Endometrial microvascular endothelial cells (primary cell): ENCODE data around the gene ARID5A. TPM values are rescaled to one million over a fixed set of nuclear protein-coding genes. Genes with fewer than 3 reads are reported as not detected.
"Not testable (repeated sequence)": the region's sequence is repeated elsewhere in the genome, so short reads cannot be mapped to it uniquely, and the experiment has no call there.

Experiments
- in situ Hi-C: cut with HindIII; loops from 2 replicates; pipeline ENCODE4 v1.10.0; 2017; ENCODE audit warnings: low sequenced_read_pairs, low pct_unique_long_range_greater_than_20kb; ENCODE audit errors: inconsistent ontology term
- total RNA-seq: library from RNA; depleted of rRNA; stranded (reverse); fragments of >200 nt; gene quantifications from one replicate; pipeline ENCODE4 v1.2.3, GENCODE V29; 2015; ENCODE audit errors: inconsistent ontology term

Gene ARID5A, protein sequence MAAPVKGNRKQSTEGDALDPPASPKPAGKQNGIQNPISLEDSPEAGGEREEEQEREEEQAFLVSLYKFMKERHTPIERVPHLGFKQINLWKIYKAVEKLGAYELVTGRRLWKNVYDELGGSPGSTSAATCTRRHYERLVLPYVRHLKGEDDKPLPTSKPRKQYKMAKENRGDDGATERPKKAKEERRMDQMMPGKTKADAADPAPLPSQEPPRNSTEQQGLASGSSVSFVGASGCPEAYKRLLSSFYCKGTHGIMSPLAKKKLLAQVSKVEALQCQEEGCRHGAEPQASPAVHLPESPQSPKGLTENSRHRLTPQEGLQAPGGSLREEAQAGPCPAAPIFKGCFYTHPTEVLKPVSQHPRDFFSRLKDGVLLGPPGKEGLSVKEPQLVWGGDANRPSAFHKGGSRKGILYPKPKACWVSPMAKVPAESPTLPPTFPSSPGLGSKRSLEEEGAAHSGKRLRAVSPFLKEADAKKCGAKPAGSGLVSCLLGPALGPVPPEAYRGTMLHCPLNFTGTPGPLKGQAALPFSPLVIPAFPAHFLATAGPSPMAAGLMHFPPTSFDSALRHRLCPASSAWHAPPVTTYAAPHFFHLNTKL
- total RNA-seq: 8.0 TPM

DNA sequence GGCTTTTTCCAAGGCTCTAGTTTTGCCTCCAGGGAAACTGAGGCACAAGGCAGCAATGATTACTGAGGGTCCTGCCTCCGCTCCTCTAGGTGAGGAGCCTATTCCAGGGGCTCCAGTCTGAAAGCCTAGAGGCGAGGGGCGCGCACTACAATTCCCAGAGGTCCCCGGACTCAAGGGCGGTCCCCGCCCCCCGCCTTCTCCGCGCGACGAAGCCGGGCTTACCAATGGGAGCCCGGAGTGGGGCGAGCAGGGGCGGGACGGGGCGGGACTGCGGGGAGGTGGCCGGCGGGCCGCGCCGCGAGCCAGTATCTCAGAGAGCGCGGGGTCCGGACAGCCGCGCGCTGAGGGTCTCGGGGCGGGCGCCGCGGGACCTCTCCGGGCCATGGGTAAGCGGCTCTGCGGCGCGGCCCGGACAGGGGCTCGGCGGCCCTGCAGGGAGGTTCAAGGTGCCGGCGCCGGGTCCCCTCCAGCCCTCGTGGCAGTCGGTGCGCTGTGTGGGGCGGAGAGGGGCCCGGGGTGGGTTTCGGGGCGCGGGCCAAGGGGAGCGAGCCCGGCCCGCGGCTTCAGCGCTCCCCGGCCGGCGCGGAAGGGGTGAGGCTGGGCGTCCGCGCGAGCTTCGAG is at the start of gene ARID5A:
Gene ARID5A, plus strand, starts transcription at position 308 of the 621 bp plus-strand sequence. Its CDS starts 75 bp downstream, at position 383.
- in situ Hi-C loops: no loop called here

- in situ Hi-C loops: no loop called here
These were observed 47.3 kb upstream of the ARID5A start for GRCh38 chr2:96489261-96489660.

- in situ Hi-C loops: no loop called here
These were observed 46.9 kb upstream of the ARID5A start for GRCh38 chr2:96489663-96490062.

GRCh38 chr2:96491860-96492497 is 44.6 kb upstream of the ARID5A start:
- in situ Hi-C loops: no loop called here

GRCh38 chr2:96493072-96493471 is 43.5 kb upstream of the ARID5A start:
- in situ Hi-C loops: no loop called here

GRCh38 chr2:96494188-96494587 is 42.4 kb upstream of the ARID5A start:
- in situ Hi-C loops: no loop called here

DNA sequence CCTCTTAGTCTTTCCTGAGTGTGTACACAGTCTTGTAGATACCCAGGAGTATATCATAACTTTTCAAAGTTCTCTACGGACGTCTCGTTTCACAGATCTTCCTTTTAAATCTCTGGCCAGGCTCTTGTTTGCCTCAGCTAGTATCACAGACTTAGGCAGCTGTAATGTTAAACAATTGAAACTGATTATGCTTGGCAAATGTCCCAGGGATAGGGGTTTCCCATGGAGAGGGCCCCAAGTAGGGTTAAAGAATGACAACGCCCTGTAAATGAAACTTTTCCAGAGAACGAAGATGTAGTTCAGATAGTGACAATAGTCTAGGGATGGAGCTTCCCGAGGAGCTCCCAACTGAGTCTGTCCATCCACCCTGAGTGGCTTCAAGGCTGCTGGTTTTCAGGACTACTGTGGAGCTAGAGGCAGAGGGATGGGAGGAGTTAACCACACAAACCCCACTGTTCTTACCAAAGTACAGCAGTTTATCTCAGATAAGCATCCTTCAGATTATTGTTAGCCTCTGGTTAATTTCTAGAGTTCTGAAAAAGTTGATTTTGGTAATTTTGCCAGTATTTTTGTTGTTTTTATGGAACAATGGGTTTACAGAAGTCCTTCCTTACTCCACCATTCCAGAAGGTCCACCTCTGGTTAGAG is 40.4 kb upstream of the ARID5A start:
- in situ Hi-C loops: no loop called here

- in situ Hi-C loops: no loop called here
These were observed 38.5 kb upstream of the ARID5A start for GRCh38 chr2:96498021-96498431.

- in situ Hi-C loops: not testable (repeated sequence)
These were observed 37.9 kb upstream of the ARID5A start for GRCh38 chr2:96498611-96499010.

- in situ Hi-C loops: no loop called here
These were observed 37.2 kb upstream of the ARID5A start for GRCh38 chr2:96499061-96499960.

- in situ Hi-C loops: no loop called here
These were observed 36.0 kb upstream of the ARID5A start for GRCh38 chr2:96500385-96501066.

DNA sequence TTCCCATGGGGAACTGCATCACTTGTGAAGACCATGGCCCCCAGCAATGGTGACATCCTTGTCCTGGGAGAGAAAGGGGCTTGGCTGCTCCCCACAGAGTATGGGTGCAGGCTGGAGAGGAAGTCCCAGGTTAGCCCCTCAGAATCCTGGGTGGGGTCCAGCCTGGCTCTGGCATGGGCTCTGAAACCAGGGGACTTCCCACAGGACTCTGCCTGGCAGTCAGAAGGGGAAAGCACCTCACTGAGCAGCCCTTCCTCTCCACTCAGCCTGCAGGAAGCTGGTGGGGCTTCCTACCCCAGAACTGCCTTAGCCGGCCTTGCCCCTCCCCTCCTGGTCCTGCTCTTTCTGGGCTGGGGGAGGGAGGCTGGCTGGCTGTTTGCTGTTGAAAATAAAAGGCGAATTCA is 35.1 kb upstream of the ARID5A start:
- in situ Hi-C loops: no loop called here

DNA sequence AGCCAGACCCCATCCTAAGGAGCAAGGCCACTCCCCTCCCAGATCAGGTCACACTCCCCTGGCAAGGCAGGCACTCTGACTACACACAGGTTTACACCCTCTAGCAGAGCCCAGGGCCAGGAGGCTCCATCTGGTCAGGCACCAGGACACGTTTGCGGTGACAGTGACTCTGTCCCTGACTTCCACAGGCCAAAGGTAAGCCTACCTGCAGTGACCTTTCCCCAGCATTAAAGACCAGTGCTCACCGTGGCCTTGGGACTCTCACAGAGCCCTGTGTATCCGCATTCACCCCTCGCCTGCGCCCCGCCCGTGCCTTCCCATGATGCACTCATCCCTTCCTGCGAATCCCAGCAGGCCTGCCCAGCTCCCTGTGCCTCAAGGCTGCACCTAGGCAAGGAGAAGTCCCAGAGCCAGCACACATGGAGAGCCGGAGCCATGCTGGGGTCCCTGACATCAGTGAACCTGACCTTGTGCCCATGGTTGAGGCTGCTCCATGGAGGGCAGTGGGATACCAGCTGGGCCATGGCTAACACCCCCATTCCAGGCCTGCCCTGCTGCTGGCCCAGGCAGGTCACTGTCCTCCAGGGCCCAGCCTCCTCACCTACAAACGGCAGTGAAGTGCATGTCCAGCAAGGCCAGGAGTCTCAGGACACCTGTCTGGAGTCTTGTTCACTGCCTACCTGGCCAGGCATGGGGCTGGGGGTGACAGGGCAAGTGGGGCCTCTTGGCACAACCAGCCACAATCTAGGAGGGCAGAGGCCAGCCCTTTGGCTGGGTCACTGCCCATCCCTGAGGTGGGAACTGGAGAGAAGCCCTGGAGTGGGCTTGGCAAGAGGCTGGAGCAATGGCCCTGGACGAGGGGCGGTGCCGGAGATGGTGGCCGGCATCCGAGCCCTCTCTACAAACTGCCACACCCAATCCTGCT is 34.4 kb upstream of the ARID5A start:
- in situ Hi-C loops: no loop called here

DNA sequence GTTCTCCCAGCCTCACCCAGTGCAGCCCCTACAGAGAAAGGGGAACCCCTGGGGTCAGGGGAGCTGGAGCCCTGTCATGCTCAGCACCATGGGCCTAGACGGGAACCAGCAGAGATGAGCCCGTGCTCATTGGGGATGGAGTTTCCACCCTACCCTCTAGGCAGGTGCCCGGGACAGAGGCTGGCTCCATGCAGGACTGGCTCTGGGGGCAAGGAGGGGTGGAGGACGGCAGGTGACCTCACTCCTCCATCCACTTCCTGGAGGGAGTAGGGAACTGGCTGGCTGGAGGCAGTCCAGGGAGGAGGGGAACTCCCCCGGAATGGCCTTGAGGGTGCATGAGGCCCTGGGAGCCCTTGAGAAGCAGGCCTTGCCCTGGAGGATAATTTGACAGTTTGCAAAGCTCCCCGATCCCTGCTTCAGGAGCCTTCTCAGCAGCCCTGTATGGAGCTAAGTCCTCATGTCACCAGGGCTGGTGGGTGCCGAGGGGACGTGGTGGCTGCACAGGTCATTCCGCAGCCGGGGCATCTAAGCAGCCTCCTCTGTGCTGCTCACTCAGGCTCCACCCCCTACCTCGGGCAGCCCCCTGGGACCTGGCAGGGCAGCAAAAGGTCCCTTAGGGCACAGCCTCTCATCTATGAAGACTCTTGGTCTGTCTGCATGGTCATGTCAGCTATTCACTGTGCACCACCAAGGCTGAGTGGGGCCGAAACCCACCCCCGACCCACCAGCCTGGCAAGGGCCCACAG is 33.5 kb upstream of the ARID5A start:
- in situ Hi-C loops: no loop called here

- in situ Hi-C loops: no loop called here
These were observed 32.8 kb upstream of the ARID5A start for GRCh38 chr2:96503637-96504243.
